ENCODE data around the gene NT5E.

Gene NT5E

DNA sequence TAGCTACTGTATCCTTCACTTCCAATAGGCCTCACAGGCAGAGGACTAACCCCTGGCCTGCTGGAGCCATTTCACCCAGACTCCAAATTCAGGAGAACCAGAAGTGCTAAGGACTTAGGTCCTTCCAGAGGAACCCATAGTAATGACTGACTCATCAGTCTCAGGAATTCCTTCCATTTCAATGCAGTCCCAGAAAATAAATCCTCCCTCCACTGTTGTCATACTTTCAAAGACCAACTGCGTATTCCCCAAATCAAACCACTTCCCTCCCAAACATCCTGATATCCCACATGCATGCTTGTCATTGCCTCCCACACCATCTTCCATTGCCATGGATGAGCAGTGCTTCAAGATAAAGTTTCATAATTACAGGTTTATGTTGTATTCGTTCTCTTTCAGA lies 31.8 kb upstream of the NT5E start:
- Histone ChIP-seq H2BK120ac (ENCODE audit: insufficient read depth, low read length, poor library complexity) (no peak overlapping the region), H2BK12ac (ENCODE audit: low read length) (no peak overlapping the region), H4K12ac (ENCODE audit: low read depth, low read length) (no peak overlapping the region), H4K91ac (ENCODE audit: low read depth, low read length) (no peak overlapping the region), H3K4me2 (ENCODE audit: low read length) (no peak overlapping the region), H2AFZ (ENCODE audit: insufficient read depth, low read length, poor library complexity) (no peak overlapping the region), H3K9me3 (ENCODE audit: insufficient read depth, low read depth, low read length) (no peaks in the 10 kb centered on the region), H3K18ac (ENCODE audit: low read length) (no peak overlapping the region), H2AK5ac (ENCODE audit: low read length) (no peak overlapping the region), H3K9ac (ENCODE audit: low read length) (no peak overlapping the region), H3K27ac (ENCODE audit: low read depth, low read length) (no peak overlapping the region), H3K4ac (ENCODE audit: low read depth, low read length) (no peak overlapping the region), H3K36me3 (ENCODE audit: control insufficient read depth in 1 of 2, insufficient read depth in 2 of 2, low read length in 2 of 2) (no peaks in the 10 kb centered on the region), H3K4me1 (ENCODE audit: control insufficient read depth in 1 of 2, insufficient read depth in 2 of 2, low read length in 2 of 2) (no peaks in the 10 kb centered on the region), H3K27me3 (ENCODE audit: insufficient read depth, low read length) (no peaks in the 10 kb centered on the region), H2BK5ac (ENCODE audit: low read depth, low read length, poor library complexity) (no peak overlapping the region), H4K8ac (ENCODE audit: low read depth, low read length) (no peak overlapping the region), H3K14ac (ENCODE audit: low read length) (no peak overlapping the region), H3K23ac (ENCODE audit: low read length) (no peak overlapping the region), H3K79me1 (ENCODE audit: low read length) (no peaks in the 10 kb centered on the region), H3K79me2 (ENCODE audit: control insufficient read depth, insufficient read depth, low read length, poor library complexity) (no peaks in the 10 kb centered on the region), H3K4me3 (ENCODE audit: low read depth, low read length) (no peak overlapping the region)
- 100% methylated on average over 1 of the region's 2 CpGs for WGBS (ENCODE audit: extremely low coverage, insufficient coverage, insufficient read length)
- peak in 1 of 2 donors; percentile 29 for DNase-seq

DNA sequence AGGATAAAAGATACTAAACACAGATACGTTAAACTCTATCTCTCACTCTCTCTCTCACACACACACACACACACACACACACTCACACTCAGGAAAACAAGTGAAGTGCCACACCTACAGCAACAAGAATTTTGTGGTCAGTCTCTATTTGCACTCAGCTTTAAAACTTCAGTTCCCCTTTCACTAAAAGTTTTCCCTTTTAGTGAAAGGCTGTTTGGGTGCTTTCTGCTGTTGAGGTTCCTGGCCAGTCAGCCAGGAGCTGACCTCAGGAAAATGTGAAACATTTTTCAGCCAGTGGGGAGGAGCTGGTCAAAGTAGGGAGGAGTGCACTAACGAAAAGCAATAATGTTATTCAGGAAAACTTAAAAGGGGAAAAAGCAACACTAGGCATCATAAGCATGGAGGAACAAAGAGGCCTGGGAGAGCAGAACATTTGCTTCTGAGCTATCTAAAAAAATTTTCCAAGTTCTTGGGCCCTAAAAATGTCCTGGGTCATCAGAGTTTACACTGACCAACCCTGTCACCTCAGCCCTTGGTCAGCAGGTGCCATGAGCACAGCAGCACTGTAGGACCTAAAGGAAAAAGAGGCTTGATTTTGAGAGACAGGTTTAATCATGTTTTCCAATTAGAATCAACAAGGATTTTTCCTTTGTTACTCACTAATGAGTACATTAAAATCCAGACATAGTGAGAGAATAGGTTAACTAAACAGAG lies 30.7 kb upstream of the NT5E start:
- Histone ChIP-seq H2AK5ac (ENCODE audit: low read length) (no peak overlapping the region), H3K4me3 (ENCODE audit: low read depth, low read length) (no peak overlapping the region), H3K18ac (ENCODE audit: low read length) (no peak overlapping the region), H3K27ac (ENCODE audit: low read depth, low read length) (no peak overlapping the region), H2BK5ac (ENCODE audit: low read depth, low read length, poor library complexity) (no peak overlapping the region), H4K12ac (ENCODE audit: low read depth, low read length) (no peak overlapping the region), H3K27me3 (ENCODE audit: insufficient read depth, low read length) (no peaks in the 10 kb centered on the region), H2BK120ac (ENCODE audit: insufficient read depth, low read length, poor library complexity) (no peak overlapping the region), H3K9ac (ENCODE audit: low read length) (no peak overlapping the region), H3K79me1 (ENCODE audit: low read length) (no peaks in the 10 kb centered on the region), H3K9me3 (ENCODE audit: insufficient read depth, low read depth, low read length) (no peaks in the 10 kb centered on the region), H2BK12ac (ENCODE audit: low read length) (no peak overlapping the region), H3K14ac (ENCODE audit: low read length) (no peak overlapping the region), H3K4ac (ENCODE audit: low read depth, low read length) (no peak overlapping the region), H3K36me3 (ENCODE audit: control insufficient read depth in 1 of 2, insufficient read depth in 2 of 2, low read length in 2 of 2) (no peaks in the 10 kb centered on the region), H3K4me2 (ENCODE audit: low read length) (no peak overlapping the region), H3K79me2 (ENCODE audit: control insufficient read depth, insufficient read depth, low read length, poor library complexity) (no peaks in the 10 kb centered on the region), H3K23ac (ENCODE audit: low read length) (no peak overlapping the region), H4K91ac (ENCODE audit: low read depth, low read length) (no peak overlapping the region), H3K4me1 (ENCODE audit: control insufficient read depth in 1 of 2, insufficient read depth in 2 of 2, low read length in 2 of 2) (no peaks in the 10 kb centered on the region), H2AFZ (ENCODE audit: insufficient read depth, low read length, poor library complexity) (no peak overlapping the region), H4K8ac (ENCODE audit: low read depth, low read length) (no peak overlapping the region)
- no CpG with 5 or more reads among the region's 2 CpGs for WGBS (ENCODE audit: extremely low coverage, insufficient coverage, insufficient read length)
- no peak for DNase-seq

DNA sequence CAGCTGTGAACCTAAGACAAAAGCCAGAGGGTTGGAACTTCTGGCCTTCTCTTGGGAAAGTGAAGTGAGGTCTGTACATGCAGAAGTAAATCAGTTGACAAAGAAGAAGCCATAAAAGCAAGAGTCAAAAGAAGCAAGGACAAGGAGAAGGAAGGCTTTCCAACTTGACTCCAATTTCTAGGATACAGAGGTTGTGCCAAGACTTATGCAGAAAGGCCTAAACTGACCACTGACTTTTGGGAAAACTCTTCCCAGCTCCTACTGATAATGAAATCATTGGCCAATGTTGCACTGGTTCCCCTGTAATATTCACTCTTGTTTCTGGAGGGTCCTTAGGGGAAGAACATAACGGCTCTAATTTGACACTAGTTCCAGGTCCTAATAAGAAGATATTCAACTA lies 29.3 kb upstream of the NT5E start:
- no CpG with 5 or more reads among the region's 1 CpG for WGBS (ENCODE audit: extremely low coverage, insufficient coverage, insufficient read length)
- Histone ChIP-seq H2AFZ (ENCODE audit: insufficient read depth, low read length, poor library complexity) (no peak overlapping the region), H3K79me1 (ENCODE audit: low read length) (no peaks in the 10 kb centered on the region), H4K12ac (ENCODE audit: low read depth, low read length) (no peak overlapping the region), H3K27ac (ENCODE audit: low read depth, low read length) (no peak overlapping the region), H2BK12ac (ENCODE audit: low read length) (no peak overlapping the region), H3K27me3 (ENCODE audit: insufficient read depth, low read length) (no peaks in the 10 kb centered on the region), H3K18ac (ENCODE audit: low read length) (no peak overlapping the region), H2BK120ac (ENCODE audit: insufficient read depth, low read length, poor library complexity) (no peak overlapping the region), H3K4me1 (ENCODE audit: control insufficient read depth in 1 of 2, insufficient read depth in 2 of 2, low read length in 2 of 2) (no peaks in the 10 kb centered on the region), H3K4ac (ENCODE audit: low read depth, low read length) (no peak overlapping the region), H3K23ac (ENCODE audit: low read length) (no peak overlapping the region), H2AK5ac (ENCODE audit: low read length) (no peak overlapping the region), H4K8ac (ENCODE audit: low read depth, low read length) (no peak overlapping the region), H3K9ac (ENCODE audit: low read length) (no peak overlapping the region), H4K91ac (ENCODE audit: low read depth, low read length) (no peak overlapping the region), H3K4me3 (ENCODE audit: low read depth, low read length) (no peak overlapping the region), H3K36me3 (ENCODE audit: control insufficient read depth in 1 of 2, insufficient read depth in 2 of 2, low read length in 2 of 2) (no peaks in the 10 kb centered on the region), H3K4me2 (ENCODE audit: low read length) (no peak overlapping the region), H3K79me2 (ENCODE audit: control insufficient read depth, insufficient read depth, low read length, poor library complexity) (no peaks in the 10 kb centered on the region), H3K9me3 (ENCODE audit: insufficient read depth, low read depth, low read length) (no peaks in the 10 kb centered on the region), H2BK5ac (ENCODE audit: low read depth, low read length, poor library complexity) (no peak overlapping the region), H3K14ac (ENCODE audit: low read length) (no peak overlapping the region)
- DNase-seq, result no peak

DNA sequence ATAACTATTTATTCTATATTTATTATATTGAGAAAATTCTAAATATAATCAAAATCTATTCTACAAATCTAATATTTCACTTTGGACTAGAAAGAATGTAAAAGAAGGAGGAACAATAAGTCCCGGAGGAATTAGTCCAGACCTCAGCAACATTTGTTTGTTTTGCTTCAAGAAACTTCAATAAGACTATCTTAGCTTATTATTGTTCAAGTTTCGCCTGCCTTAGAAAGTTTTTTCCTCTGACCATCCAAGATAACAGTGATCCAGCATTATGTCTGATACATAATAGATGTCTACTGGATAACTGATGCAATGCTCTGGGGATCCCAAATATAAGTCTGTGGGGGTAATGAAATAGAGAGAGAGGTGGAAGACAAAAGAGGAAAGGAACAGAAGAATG lies 28.7 kb upstream of the NT5E start:
- Histone ChIP-seq H4K8ac (ENCODE audit: low read depth, low read length) (no peak overlapping the region), H3K4me2 (ENCODE audit: low read length) (no peak overlapping the region), H3K9ac (ENCODE audit: low read length) (no peak overlapping the region), H3K14ac (ENCODE audit: low read length) (no peak overlapping the region), H2AFZ (ENCODE audit: insufficient read depth, low read length, poor library complexity) (no peak overlapping the region), H3K36me3 (ENCODE audit: control insufficient read depth in 1 of 2, insufficient read depth in 2 of 2, low read length in 2 of 2) (no peaks in the 10 kb centered on the region), H4K91ac (ENCODE audit: low read depth, low read length) (no peak overlapping the region), H2BK12ac (ENCODE audit: low read length) (no peak overlapping the region), H2BK120ac (ENCODE audit: insufficient read depth, low read length, poor library complexity) (no peak overlapping the region), H3K4me3 (ENCODE audit: low read depth, low read length) (no peak overlapping the region), H3K79me2 (ENCODE audit: control insufficient read depth, insufficient read depth, low read length, poor library complexity) (no peaks in the 10 kb centered on the region), H2BK5ac (ENCODE audit: low read depth, low read length, poor library complexity) (no peak overlapping the region), H3K23ac (ENCODE audit: low read length) (no peak overlapping the region), H3K4ac (ENCODE audit: low read depth, low read length) (no peak overlapping the region), H2AK5ac (ENCODE audit: low read length) (no peak overlapping the region), H3K27me3 (ENCODE audit: insufficient read depth, low read length) (no peaks in the 10 kb centered on the region), H3K27ac (ENCODE audit: low read depth, low read length) (no peak overlapping the region), H3K4me1 (ENCODE audit: control insufficient read depth in 1 of 2, insufficient read depth in 2 of 2, low read length in 2 of 2) (no peaks in the 10 kb centered on the region), H3K9me3 (ENCODE audit: insufficient read depth, low read depth, low read length) (no peaks in the 10 kb centered on the region), H3K79me1 (ENCODE audit: low read length) (no peaks in the 10 kb centered on the region), H3K18ac (ENCODE audit: low read length) (no peak overlapping the region), H4K12ac (ENCODE audit: low read depth, low read length) (no peak overlapping the region)
- no peak for DNase-seq
- no CpG with 5 or more reads among the region's 2 CpGs for WGBS (ENCODE audit: extremely low coverage, insufficient coverage, insufficient read length)
